Stomach (tissue), 4 donors: ENCODE measurements around the gene EOMES.

Experiments
- CTCF ChIP-seq, 7 experiments: fragments of 450-650 bp in 4 of 7; fragments of 200-600 bp in 3 of 7; sonication (generic) in 3 of 7; IDR thresholded peaks; one replicate each; pipeline ENCODE4 v1.5.1; 2016 to 2019; ENCODE audit warnings: antibody characterized with exemption in 7 of 7, control low read depth in 2 of 7, mild to moderate bottlenecking in 1 of 7
- POLR2A ChIP-seq, 4 donors: fragments of 450-650 bp; IDR thresholded peaks; one replicate each; pipeline ENCODE4 v1.6.1; 2016; ENCODE audit warnings: antibody characterized with exemption in 4 of 4, control low read depth in 2 of 4, mild to moderate bottlenecking in 1 of 4, moderate library complexity in 1 of 4

GRCh38 chr3:27723001-27723445, 900 bp upstream of the EOMES start:
- TF ChIP-seq POLR2A (IDR thresholded peaks at IDR 0.05), result no peak
- TF ChIP-seq CTCF (IDR thresholded peaks at IDR 0.05), result no peak
